GM12878 (cell line): ENCODE measurements around the gene SLC6A9. TPM values are rescaled to one million over a fixed set of nuclear protein-coding genes. Genes with fewer than 3 reads are reported as not detected.
A peak's percentile ranks its signal among the peaks of the same experiment; 100 is the strongest.

Source experiments
- ATAC-seq: fragments of 200-7000 bp; cut with Tn5 transposase; 3 replicates; pipeline ENCODE4 v1.9.1; 2020; ENCODE audit warnings: mild to moderate bottlenecking, moderate library complexity
- BruUV-seq: library from RNA; stranded (reverse); fragments of 400-500 nt; replicated peaks from 2 replicates; lab custom pipeline; 2021; lab: Mats Ljungman, UMichigan
- CTCF ChIA-PET: fragments of 300-600 bp; sonication (Branson Sonifier 250); formaldehyde crosslinking; extraction: SDS; loops from one replicate; lab custom pipeline; 2021; ENCODE audit warnings: inconsistent platforms; lab: Yijun Ruan, JAX
- POLR2A ChIA-PET: fragments of 350-600 bp; formaldehyde crosslinking; extraction: SDS; loops from one replicate; lab custom pipeline; 2021; ENCODE audit warnings: inconsistent platforms; lab: Charles Lee
- RAD21 ChIA-PET: fragments of 300-600 bp; sonication (Branson Sonifier 250); formaldehyde crosslinking; loops from one replicate; lab custom pipeline; 2023; ENCODE audit warnings: antibody characterized with exemption; ENCODE audit not compliant: unreplicated experiment; lab: Charles Lee
- SMC1A ChIA-PET: fragments of 300-600 bp; sonication (Branson Sonifier 250); formaldehyde crosslinking; loops from one replicate; lab custom pipeline; 2023; ENCODE audit not compliant: unreplicated experiment, uncharacterized antibody; lab: Charles Lee
- DNase-seq: peaks from one replicate; pipeline ENCODE4 v3.0.0-alpha.2; 2011; ENCODE audit warnings: low read depth, low spot score
- FAIRE-seq: peaks from 3 replicates; lab custom pipeline; 2011; peaks lifted over from hg19 to GRCh38; lab: Jason Lieb, UNC
- H2AFZ ChIP-seq: 2 replicates; pipeline ENCODE4 v1.6.0; 2011; ENCODE audit warnings: low read depth, low read length, control low read depth; ENCODE audit not compliant: control insufficient read depth
- H3K27ac ChIP-seq: 2 replicates; pipeline ENCODE4 v1.5.1; 2011; ENCODE audit warnings: control low read depth; ENCODE audit not compliant: control insufficient read depth, insufficient read depth
- H3K27me3 ChIP-seq, 2 experiments: replicated peaks in 1 of 2; 2 replicates each; pipeline versions ENCODE4 v1.6.0 to v1.6.1; 2011; ENCODE audit warnings: low read length in 1 of 2; ENCODE audit not compliant: control insufficient read depth in 2 of 2, insufficient read depth in 2 of 2
- H3K36me3 ChIP-seq, 2 experiments: 2 replicates each; pipeline ENCODE4 v1.5.1; 2011; ENCODE audit warnings: low read length in 1 of 2; ENCODE audit not compliant: control insufficient read depth in 2 of 2, insufficient read depth in 2 of 2
- H3K4me1 ChIP-seq: 2 replicates; pipeline ENCODE4 v1.6.1; 2011; ENCODE audit warnings: mild to moderate bottlenecking, low read length, moderate library complexity, mixed read lengths; ENCODE audit not compliant: control insufficient read depth, insufficient read depth
- H3K4me2 ChIP-seq: 2 replicates; pipeline ENCODE4 v1.6.0; 2011; ENCODE audit warnings: control low read depth; ENCODE audit not compliant: control insufficient read depth, insufficient read depth
- H3K4me3 ChIP-seq: fragments of 200-600 bp; sonication (generic); 2 replicates; pipeline ENCODE4 v1.5.1; 2016
- H3K79me2 ChIP-seq: 2 replicates; pipeline ENCODE4 v1.6.0; 2011; ENCODE audit warnings: low read length; ENCODE audit not compliant: control insufficient read depth, insufficient read depth
- H3K9ac ChIP-seq: 2 replicates; pipeline ENCODE4 v1.8.0; 2011; ENCODE audit warnings: low read length, control low read depth, mixed read lengths; ENCODE audit not compliant: control insufficient read depth, insufficient read depth
- H3K9me3 ChIP-seq: replicated peaks from 3 replicates; pipeline ENCODE4 v1.5.1; 2011; ENCODE audit warnings: mild to moderate bottlenecking, low read length; ENCODE audit not compliant: control insufficient read depth, insufficient read depth
- H4K20me1 ChIP-seq: 2 replicates; pipeline ENCODE4 v1.6.0; 2011; ENCODE audit not compliant: control insufficient read depth, insufficient read depth
- KDM1A ChIP-seq: fragments of 200-600 bp; sonication (generic); IDR thresholded peaks from 2 replicates; pipeline ENCODE4 v1.6.1; 2016; ENCODE audit warnings: borderline replicate concordance
- MEF2A ChIP-seq: IDR thresholded peaks from 2 replicates; pipeline ENCODE4 v1.6.1; 2011; ENCODE audit warnings: low read depth, mild to moderate bottlenecking, low read length, moderate library complexity; ENCODE audit not compliant: insufficient read depth
- MEF2B ChIP-seq: fragments of 450-650 bp; IDR thresholded peaks from 2 replicates; pipeline ENCODE4 v1.6.1; 2018; ENCODE audit warnings: mild to moderate bottlenecking, moderate library complexity; ENCODE audit not compliant: partially characterized antibody, poor library complexity, severe bottlenecking
- MTA3 ChIP-seq: IDR thresholded peaks from 2 replicates; pipeline ENCODE4 v1.6.1; 2012; ENCODE audit warnings: low read length, inconsistent platforms, borderline replicate concordance
- SREBF1 ChIP-seq: IDR thresholded peaks from 2 replicates; pipeline ENCODE4 v1.6.1; 2012; ENCODE audit warnings: mild to moderate bottlenecking, low read length
- TAF1 ChIP-seq: IDR thresholded peaks from 2 replicates; pipeline ENCODE4 v1.6.1; 2011; ENCODE audit warnings: mild to moderate bottlenecking, low read depth, low read length, borderline replicate concordance
- WGBS: methylation state at CpG from one replicate; pipeline ENCODE4 v1.1.6; 2016; ENCODE audit warnings: low lambda C conversion rate; ENCODE audit not compliant: insufficient replicate concordance, insufficient coverage; ENCODE audit errors: missing lambda C conversion rate; 5-methylcytosine and 5-hydroxymethylcytosine counted together
- in situ Hi-C: fragments of 300-500 bp; cut with MboI; formaldehyde crosslinking; loops from 9 replicates; pipeline ENCODE4 v1.14.3; 2018; ENCODE audit warnings: mixed read lengths
- intact Hi-C: fragments of 100-400 bp; cut with micrococcal nuclease; formaldehyde crosslinking; loops from one replicate; pipeline ENCODE4 v1.14.2; 2022; ENCODE audit not compliant: unreplicated experiment
- polyA plus RNA-seq, 11 experiments: library from polyadenylated mRNA; depleted of rRNA in 4 of 11; unstranded in 6 of 11; stranded (reverse) in 5 of 11; fragments of >200 nt; fragmentation: Nextera tagmentation in 4 of 11; fragmentation: Illumina TruSeq in 1 of 11; extraction: Ambion mirVana in 4 of 11; extraction: Trizol in 1 of 11; gene quantifications; 1 replicate in 1 of 11; 2 replicates in 10 of 11; pipeline versions ENCODE4 v1.2.1 to v1.2.3, GENCODE V29; 2011 to 2016; ENCODE audit warnings: inconsistent platforms in 2 of 11, missing spikeins in 2 of 11, low read depth in 1 of 11
- total RNA-seq, 4 experiments: library from RNA; depleted of rRNA in 3 of 4; stranded (reverse); fragments of >200 nt in 3 of 4; fragmentation: Illumina TruSeq in 1 of 4; extraction: Trizol in 1 of 4; gene quantifications; 2 replicates each; pipeline versions ENCODE4 v1.2.1 to v1.2.3, GENCODE V29; 2013 to 2021
- TF ChIP-seq, protein P1 (sequence below): fragments of 450-650 bp; formaldehyde crosslinking; IDR thresholded peaks from 2 replicates; pipeline ENCODE4 v1.5.0; 2022; ENCODE audit warnings: mild to moderate bottlenecking, missing genetic modification characterization
- TF ChIP-seq, protein P2 (sequence below): fragments of 450-650 bp; IDR thresholded peaks from 2 replicates; pipeline ENCODE4 v1.6.1; 2017; ENCODE audit warnings: low read depth, mild to moderate bottlenecking, moderate library complexity

SLC6A9 gene
- total and polyA plus RNA-seq, 10 of the 15 experiments (the other 5 are each of a cell fraction or from before 2014, with no cell fraction given): 0.02 to 2.0 (median 0.63) TPM

DNA sequence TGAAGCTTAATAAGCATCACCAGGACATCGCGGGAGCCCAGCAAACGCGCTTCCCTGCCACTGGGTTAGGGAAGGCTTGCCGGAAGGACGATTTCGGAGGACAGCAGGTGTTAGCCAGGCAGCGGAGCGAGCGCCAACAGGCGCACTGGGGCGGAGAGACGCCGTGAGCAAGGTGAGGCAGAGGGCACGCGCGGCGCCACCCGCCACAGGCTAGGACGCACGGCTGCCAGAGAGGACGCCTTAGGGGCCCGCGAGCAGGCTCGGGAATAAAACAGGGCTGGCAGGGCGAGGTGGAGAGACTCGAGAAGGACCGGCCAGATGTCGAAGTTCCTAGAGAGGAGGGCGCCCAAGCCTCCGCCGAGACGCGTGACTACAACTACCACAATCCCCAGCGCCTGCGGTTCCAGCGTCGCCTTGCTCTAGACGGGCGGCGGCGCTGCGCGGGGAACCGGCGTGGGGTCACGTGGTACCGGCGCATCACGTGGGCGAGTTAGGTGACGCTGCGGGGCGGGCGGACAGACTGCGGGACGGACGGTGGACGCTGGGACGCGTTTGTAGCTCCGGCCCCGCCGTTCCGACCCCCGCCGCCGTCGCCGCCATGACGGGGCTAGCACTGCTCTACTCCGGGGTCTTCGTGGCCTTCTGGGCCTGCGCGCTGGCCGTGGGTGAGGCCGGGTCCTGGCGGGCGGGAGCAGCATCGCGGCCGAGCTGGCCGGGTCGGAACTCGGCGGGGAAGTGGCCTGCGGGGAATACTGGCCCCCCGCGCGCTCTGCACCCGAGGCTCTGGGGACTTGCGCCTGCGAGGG is 56.6 kb downstream of the SLC6A9 start, which contains the start of gene ATP6V0B (continued):
- TF ChIP-seq, protein P1, sequence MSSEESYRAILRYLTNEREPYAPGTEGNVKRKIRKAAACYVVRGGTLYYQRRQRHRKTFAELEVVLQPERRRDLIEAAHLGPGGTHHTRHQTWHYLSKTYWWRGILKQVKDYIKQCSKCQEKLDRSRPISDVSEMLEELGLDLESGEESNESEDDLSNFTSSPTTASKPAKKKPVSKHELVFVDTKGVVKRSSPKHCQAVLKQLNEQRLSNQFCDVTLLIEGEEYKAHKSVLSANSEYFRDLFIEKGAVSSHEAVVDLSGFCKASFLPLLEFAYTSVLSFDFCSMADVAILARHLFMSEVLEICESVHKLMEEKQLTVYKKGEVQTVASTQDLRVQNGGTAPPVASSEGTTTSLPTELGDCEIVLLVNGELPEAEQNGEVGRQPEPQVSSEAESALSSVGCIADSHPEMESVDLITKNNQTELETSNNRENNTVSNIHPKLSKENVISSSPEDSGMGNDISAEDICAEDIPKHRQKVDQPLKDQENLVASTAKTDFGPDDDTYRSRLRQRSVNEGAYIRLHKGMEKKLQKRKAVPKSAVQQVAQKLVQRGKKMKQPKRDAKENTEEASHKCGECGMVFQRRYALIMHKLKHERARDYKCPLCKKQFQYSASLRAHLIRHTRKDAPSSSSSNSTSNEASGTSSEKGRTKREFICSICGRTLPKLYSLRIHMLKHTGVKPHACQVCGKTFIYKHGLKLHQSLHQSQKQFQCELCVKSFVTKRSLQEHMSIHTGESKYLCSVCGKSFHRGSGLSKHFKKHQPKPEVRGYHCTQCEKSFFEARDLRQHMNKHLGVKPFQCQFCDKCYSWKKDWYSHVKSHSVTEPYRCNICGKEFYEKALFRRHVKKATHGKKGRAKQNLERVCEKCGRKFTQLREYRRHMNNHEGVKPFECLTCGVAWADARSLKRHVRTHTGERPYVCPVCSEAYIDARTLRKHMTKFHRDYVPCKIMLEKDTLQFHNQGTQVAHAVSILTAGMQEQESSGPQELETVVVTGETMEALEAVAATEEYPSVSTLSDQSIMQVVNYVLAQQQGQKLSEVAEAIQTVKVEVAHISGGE (CRISPR knock-in tag): peak; percentile 62
- TF ChIP-seq TAF1 (no peak), MEF2A (no peak), SREBF1 (peak; percentile 83), MEF2B (peak; percentile 71)

DNA sequence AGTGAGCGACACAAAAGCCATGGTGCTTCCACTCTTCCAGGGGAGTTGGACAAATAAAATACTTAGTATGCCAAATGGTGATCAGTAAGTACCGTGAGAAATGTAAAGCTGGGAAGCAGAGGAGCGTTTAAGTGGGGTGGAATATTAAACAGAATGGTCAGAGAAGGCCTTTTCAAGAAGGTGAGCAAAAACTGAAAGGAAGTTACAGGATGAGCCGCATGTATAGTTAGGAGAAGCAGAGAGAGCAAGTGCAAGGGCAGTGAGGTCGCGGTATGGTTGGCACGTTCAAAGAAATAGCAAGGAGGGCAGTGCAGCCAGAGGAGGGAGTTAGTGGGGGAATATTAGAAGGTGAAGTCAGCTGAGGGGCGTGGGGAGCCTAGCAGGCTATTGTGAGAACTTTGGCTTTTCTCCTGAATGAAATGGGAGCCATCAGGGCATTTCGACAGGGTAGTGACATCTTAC is 57.2 kb downstream of the SLC6A9 start:
- CTCF ChIA-PET: interaction anchor here (0.7 to 1.1 kb wide), 3 partner anchors 20 to 69 kb away, joined by 3 read pairs; partner anchors contain the start of gene IPO13
- Histone ChIP-seq H3K4me2 (peak overlapping the region; percentile 97), H2AFZ (peak overlapping the region; percentile 92), H3K9me3 (no peaks in the 10 kb centered on the region), H3K36me3 (peaks cover 11 to 15% of the 10 kb centered on the region in 2 experiments), H3K4me1 (peaks cover 31% of the 10 kb centered on the region), H4K20me1 (no peaks in the 10 kb centered on the region), H3K27me3 (no peaks in the 10 kb centered on the region), H3K79me2 (peaks cover 46% of the 10 kb centered on the region), H3K4me3 (peak overlapping the region; percentile 82), H3K27ac (peak overlapping the region; percentile 73), H3K9ac (peak overlapping the region; percentile 88)
- no peak; the same call in 1 of the 3 replicates for ATAC-seq
- TF ChIP-seq, protein P2, sequence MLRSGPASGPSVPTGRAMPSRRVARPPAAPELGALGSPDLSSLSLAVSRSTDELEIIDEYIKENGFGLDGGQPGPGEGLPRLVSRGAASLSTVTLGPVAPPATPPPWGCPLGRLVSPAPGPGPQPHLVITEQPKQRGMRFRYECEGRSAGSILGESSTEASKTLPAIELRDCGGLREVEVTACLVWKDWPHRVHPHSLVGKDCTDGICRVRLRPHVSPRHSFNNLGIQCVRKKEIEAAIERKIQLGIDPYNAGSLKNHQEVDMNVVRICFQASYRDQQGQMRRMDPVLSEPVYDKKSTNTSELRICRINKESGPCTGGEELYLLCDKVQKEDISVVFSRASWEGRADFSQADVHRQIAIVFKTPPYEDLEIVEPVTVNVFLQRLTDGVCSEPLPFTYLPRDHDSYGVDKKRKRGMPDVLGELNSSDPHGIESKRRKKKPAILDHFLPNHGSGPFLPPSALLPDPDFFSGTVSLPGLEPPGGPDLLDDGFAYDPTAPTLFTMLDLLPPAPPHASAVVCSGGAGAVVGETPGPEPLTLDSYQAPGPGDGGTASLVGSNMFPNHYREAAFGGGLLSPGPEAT: 0 out of 2 replicates have a peak, but pooled peaks have one; percentile 21
- no peak for TF ChIP-seq KDM1A
- TF ChIP-seq MTA3: no peak
- 45% methylated on average over 9 of the region's 9 CpGs for WGBS
- no peak for DNase-seq
- SMC1A ChIA-PET: no interaction called here
- no peak for FAIRE-seq
- no TSS peak for BruUV-seq
- RAD21 ChIA-PET: interaction anchor here (3.0 kb wide), 1 partner anchor 210 kb away, joined by 10 read pairs; no protein-coding TSS in a partner anchor
- in situ Hi-C loops: no loop called here
- POLR2A ChIA-PET: interaction anchor here (0.6 to 3.8 kb wide), 4 partner anchors 15 to 1762 kb away, joined by 3 to 18 read pairs (median 6); partner anchors contain the start of gene IPO13
- intact Hi-C loops: loop anchor here (2.0 kb wide), 1 partner anchor 27 kb away; the partner anchor contains the start of gene IPO13
